ENCODE data around the gene PRKCSH.

DNA sequence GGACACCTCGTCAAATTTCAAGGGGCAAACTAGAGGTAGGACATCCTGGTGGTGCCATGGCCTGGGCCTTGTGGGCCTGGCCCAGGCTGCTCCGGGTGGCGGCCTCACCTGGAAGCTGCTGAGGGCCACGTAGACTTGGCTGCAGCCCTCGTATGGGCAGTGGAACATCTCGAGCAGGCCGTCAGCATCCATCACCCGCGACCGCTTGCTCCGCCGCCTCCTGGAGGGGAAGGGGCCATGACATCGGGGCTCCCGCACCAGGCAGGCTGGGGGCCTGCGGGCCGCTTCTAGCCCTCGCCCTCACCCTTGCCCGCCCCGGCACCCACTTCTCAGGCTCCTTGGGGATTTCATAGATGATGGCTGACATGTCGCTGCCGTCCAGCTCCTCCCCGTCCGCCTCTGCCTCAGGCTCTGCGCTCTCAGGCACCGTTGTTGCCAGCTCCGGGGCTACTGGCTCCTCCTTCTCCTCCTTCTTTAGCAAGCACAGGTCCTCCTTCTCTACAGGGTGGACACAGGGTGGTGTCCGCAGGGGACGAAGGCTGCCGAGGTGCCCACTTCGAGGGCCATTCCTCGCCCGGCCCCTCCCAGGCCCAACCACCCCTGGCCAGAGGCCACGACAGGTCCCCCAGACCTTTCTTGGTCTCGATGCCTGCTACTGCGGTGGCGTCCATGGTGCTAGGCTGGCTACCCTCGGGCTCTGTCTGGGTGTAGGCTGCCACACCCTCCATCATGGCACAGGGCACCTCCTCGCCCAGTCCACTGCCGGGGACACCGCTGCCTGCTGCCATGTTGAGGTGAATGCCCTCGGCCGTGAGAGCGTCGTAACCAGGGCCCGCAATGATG is 51.4 kb downstream of the PRKCSH start:
- TF ChIP-seq CTCF (IDR thresholded peaks at IDR 0.05; ENCODE audit: low read depth, low read length) (no peak), EZH2phosphoT487 (IDR thresholded peaks at IDR 0.05; ENCODE audit: low read depth) (no peak)

All from OCI-LY3 (cell line).